Lung (tissue), 12 donors: ENCODE results near the gene CAPN1. TPM values are rescaled to one million over a fixed set of nuclear protein-coding genes. Genes with fewer than 3 reads are reported as not detected.

ENCODE experiments used
- ATAC-seq: fragments of 200-7000 bp; cut with Tn5 transposase; one replicate; pipeline ENCODE4 v1.9.1; 2020; ENCODE audit warnings: moderate number of reproducible peaks; ENCODE audit not compliant: insufficient read depth, low FRiP score
- DNase-seq, 3 donors: peaks; one replicate each; pipeline ENCODE4 v3.0.0-alpha.2; 2013 to 2017
- H3K27ac ChIP-seq, 2 donors: one replicate each; pipeline ENCODE4 v1.5.1; 2013; ENCODE audit warnings: mild to moderate bottlenecking in 2 of 2, moderate library complexity in 2 of 2, control low read depth in 1 of 2, inconsistent platforms in 1 of 2, low read depth in 1 of 2, low read length in 1 of 2
- H3K27me3 ChIP-seq, 3 donors: one replicate each; pipeline ENCODE4 v1.5.1; 2013; ENCODE audit warnings: low read length in 2 of 3; ENCODE audit not compliant: control insufficient read depth in 3 of 3, insufficient read depth in 3 of 3
- H3K36me3 ChIP-seq, 4 donors: one replicate each; pipeline ENCODE4 v1.5.1; 2013; ENCODE audit warnings: low read length in 4 of 4, mild to moderate bottlenecking in 1 of 4, moderate library complexity in 1 of 4; ENCODE audit not compliant: control insufficient read depth in 4 of 4, insufficient read depth in 4 of 4
- H3K4me1 ChIP-seq, 5 donors: one replicate each; pipeline ENCODE4 v1.5.1; 2013; ENCODE audit warnings: low read length in 5 of 5, mild to moderate bottlenecking in 2 of 5, moderate library complexity in 1 of 5; ENCODE audit not compliant: control insufficient read depth in 5 of 5, insufficient read depth in 5 of 5
- H3K4me3 ChIP-seq: one replicate; pipeline ENCODE4 v1.5.1; 2013; ENCODE audit warnings: mild to moderate bottlenecking, control low read depth, moderate library complexity
- H3K9ac ChIP-seq, 2 donors: one replicate each; pipeline ENCODE4 v1.5.1; 2013; ENCODE audit warnings: low read length in 2 of 2, control low read depth in 1 of 2; ENCODE audit not compliant: insufficient read depth in 1 of 2
- H3K9me3 ChIP-seq, 4 donors: one replicate each; pipeline ENCODE4 v1.5.1; 2013; ENCODE audit warnings: low read length in 3 of 4, mild to moderate bottlenecking in 1 of 4, moderate library complexity in 1 of 4; ENCODE audit not compliant: control insufficient read depth in 4 of 4, insufficient read depth in 3 of 4
- WGBS, 2 donors: extraction: QIAGEN DNeasy Blood & Tissue Kit; methylation state at CpG; one replicate each; pipeline ENCODE4 v1.1.7; 2013; 5-methylcytosine and 5-hydroxymethylcytosine counted together
- polyA plus RNA-seq, 2 donors: library from polyadenylated mRNA; stranded (reverse); fragments of 200-250 nt; gene quantifications; one replicate each; pipeline ENCODE4 v1.2.1, GENCODE V29; 2013
- total RNA-seq, 2 donors: library from RNA; depleted of rRNA in 1 of 2; stranded (reverse); fragments of >200 nt in 1 of 2; gene quantifications; one replicate each; pipeline ENCODE4 v1.2.1, GENCODE V29; 2014 to 2021
- TF ChIP-seq, protein P1 (sequence below): IDR thresholded peaks from 2 replicates; pipeline ENCODE4 v1.5.1; 2012; ENCODE audit warnings: mild to moderate bottlenecking; ENCODE audit errors: control extremely low read depth, extremely low read depth
- donor health status: control.
- donor health status: control.
- donor health status: Bipolar disorder and iron deficiency.
- donor health status: healthy.
- donor health status: DM: yes; HTN: yes; CAD: no.

CAPN1 gene
- total and polyA plus RNA-seq, 4 donors = 106 to 265 (median 136) TPM

DNA sequence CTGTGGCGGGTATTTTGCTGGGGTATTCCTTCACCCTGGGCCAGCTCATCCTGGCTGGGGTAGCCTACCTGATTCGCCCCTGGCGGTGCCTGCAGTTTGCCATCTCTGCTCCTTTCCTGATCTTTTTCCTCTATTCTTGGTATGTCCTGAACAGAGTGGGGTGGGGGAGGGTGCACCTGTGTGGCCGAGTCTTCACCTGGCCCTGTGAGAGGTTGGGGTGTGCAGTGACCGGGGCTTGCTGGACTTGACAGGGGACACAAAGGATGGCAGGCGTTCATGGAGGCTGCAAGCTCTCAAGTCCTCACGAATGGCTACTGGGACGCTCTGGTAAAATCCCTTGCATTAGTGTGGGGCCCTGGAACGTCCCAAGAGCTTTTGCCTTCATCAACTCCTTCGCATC is 39.3 kb downstream of the CAPN1 start:
- no peak overlapping the region for H3K9ac ChIP-seq
- H3K36me3 ChIP-seq = peaks cover 0 to 4% (median 0%) of the 10 kb centered on the region in 4 donors
- DNase-seq (no peak), ATAC-seq (no peak)
- no peak overlapping the region for H3K27ac ChIP-seq
- H3K4me3 ChIP-seq = no peak overlapping the region
- peaks cover 0 to 13% (median 3%) of the 10 kb centered on the region in 5 donors for H3K4me1 ChIP-seq
- no peaks in the 10 kb centered on the region for H3K9me3 ChIP-seq
- WGBS, 2 donors = 94 to 97% methylated on average over 10 of the region's 10 CpGs
- TF ChIP-seq, protein P1, sequence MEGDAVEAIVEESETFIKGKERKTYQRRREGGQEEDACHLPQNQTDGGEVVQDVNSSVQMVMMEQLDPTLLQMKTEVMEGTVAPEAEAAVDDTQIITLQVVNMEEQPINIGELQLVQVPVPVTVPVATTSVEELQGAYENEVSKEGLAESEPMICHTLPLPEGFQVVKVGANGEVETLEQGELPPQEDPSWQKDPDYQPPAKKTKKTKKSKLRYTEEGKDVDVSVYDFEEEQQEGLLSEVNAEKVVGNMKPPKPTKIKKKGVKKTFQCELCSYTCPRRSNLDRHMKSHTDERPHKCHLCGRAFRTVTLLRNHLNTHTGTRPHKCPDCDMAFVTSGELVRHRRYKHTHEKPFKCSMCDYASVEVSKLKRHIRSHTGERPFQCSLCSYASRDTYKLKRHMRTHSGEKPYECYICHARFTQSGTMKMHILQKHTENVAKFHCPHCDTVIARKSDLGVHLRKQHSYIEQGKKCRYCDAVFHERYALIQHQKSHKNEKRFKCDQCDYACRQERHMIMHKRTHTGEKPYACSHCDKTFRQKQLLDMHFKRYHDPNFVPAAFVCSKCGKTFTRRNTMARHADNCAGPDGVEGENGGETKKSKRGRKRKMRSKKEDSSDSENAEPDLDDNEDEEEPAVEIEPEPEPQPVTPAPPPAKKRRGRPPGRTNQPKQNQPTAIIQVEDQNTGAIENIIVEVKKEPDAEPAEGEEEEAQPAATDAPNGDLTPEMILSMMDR = no peak
- peaks cover 0 to 2% (median 0%) of the 10 kb centered on the region in 3 donors for H3K27me3 ChIP-seq

DNA sequence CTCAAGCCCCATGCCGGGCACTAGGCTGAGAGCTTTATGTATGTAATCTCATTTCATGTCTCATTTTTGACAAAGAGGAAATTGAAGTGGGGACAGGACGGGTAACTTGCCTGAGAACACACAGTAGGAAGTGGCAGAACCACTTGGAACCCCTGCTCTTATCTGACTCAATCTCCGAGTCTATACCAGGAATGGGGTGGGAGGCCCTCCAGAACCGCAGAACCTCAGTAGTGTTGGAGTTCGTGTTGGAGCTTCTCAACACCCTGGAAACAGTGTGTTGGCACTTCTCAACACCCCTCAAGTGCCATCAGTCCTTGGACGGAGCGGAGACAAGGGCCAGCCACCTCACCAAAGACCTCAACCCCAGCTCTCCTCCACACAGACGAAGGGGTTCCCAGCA is 41.3 kb downstream of the CAPN1 start:
- 52 to 62% methylated on average over 8 of the region's 8 CpGs for WGBS, 2 donors
- Histone ChIP-seq H3K9ac (no peak overlapping the region), H3K4me3 (no peak overlapping the region), H3K27me3 (peaks cover 0 to 6% (median 4%) of the 10 kb centered on the region in 3 donors), H3K27ac (no peak overlapping the region), H3K9me3 (no peaks in the 10 kb centered on the region), H3K36me3 (peaks cover 0 to 4% (median 0%) of the 10 kb centered on the region in 4 donors), H3K4me1 (peaks cover 0 to 14% (median 5%) of the 10 kb centered on the region in 5 donors)
- no peak for DNase-seq
- ATAC-seq = no peak
- TF ChIP-seq, protein P1 = no peak

GRCh38 chr11:65224930-65225278 is 43.2 kb downstream of the CAPN1 start:
- ATAC-seq (peak; percentile 80), DNase-seq (no peak)
- TF ChIP-seq, protein P1 = no peak
- Histone ChIP-seq H3K9ac (no peak overlapping the region), H3K4me3 (no peak overlapping the region), H3K36me3 (peaks cover 0 to 4% (median 0%) of the 10 kb centered on the region in 4 donors), H3K27ac (no peak overlapping the region), H3K4me1 (peaks cover 0 to 14% (median 5%) of the 10 kb centered on the region in 5 donors), H3K9me3 (no peaks in the 10 kb centered on the region), H3K27me3 (peaks cover 0 to 6% (median 4%) of the 10 kb centered on the region in 3 donors)
- WGBS, 2 donors = 42 to 54% methylated on average over 5 of the region's 5 CpGs
